NCI-H1436 treated with DMSO at 0.1 percent for 48 hours (cell line): ENCODE results near the gene SHANK2.

ENCODE experiments used
- DNase-seq: peaks from one replicate; lab custom pipeline; 2025; lab: John Stamatoyannopoulos, UW

SHANK2 gene

GRCh38 chr11:71252269-71252769 lies at the start of gene SHANK2:
TSS of gene SHANK2 (minus strand) at chr11:71252577. CDS start at chr11:71147326, 105,251 bp downstream.
- no peak for DNase-seq

GRCh38 chr11:71301858-71302533 lies 49.6 kb upstream of the SHANK2 start:
- DNase-seq = no peak

GRCh38 chr11:71301046-71301857 lies 48.9 kb upstream of the SHANK2 start:
- no peak for DNase-seq

GRCh38 chr11:71300187-71300586 lies 47.8 kb upstream of the SHANK2 start:
- DNase-seq = no peak

- no peak for DNase-seq
Observed at GRCh38 chr11:71298761-71299181, 46.4 kb upstream of the SHANK2 start.

GRCh38 chr11:71298016-71298550 lies 45.7 kb upstream of the SHANK2 start:
- DNase-seq = no peak

- no peak for DNase-seq
Observed at GRCh38 chr11:71294846-71295600, 42.6 kb upstream of the SHANK2 start.

GRCh38 chr11:71293961-71294782 lies 41.8 kb upstream of the SHANK2 start:
- no peak for DNase-seq

GRCh38 chr11:71286701-71287643 lies 34.6 kb upstream of the SHANK2 start:
- DNase-seq = no peak

GRCh38 chr11:71285111-71285510 lies 32.7 kb upstream of the SHANK2 start:
- no peak for DNase-seq

- no peak for DNase-seq
Observed at GRCh38 chr11:71284525-71285092, 32.2 kb upstream of the SHANK2 start.

GRCh38 chr11:71283971-71284441 lies 31.6 kb upstream of the SHANK2 start:
- no peak for DNase-seq

GRCh38 chr11:71282581-71283351 lies 30.4 kb upstream of the SHANK2 start:
- no peak for DNase-seq

GRCh38 chr11:71281831-71282230 lies 29.5 kb upstream of the SHANK2 start:
- DNase-seq = no peak

- DNase-seq = no peak
Observed at GRCh38 chr11:71281204-71281603, 28.8 kb upstream of the SHANK2 start.

GRCh38 chr11:71279916-71280645 lies 27.7 kb upstream of the SHANK2 start:
- no peak for DNase-seq

GRCh38 chr11:71272161-71272560 lies 19.8 kb upstream of the SHANK2 start:
- DNase-seq = no peak
